GM13976 (cell line): ENCODE measurements around the gene MRPS35.

Source experiments
- DNase-seq: peaks from one replicate; pipeline ENCODE4 v3.0.0; 2012; ENCODE audit warnings: low spot score
- in situ Hi-C: fragments of 300-500 bp; cut with MboI; formaldehyde crosslinking; loops from one replicate; pipeline ENCODE4 v1.12.0; 2022; ENCODE audit warnings: low sequenced_read_pairs, mixed read lengths, inconsistent platforms; ENCODE audit not compliant: unreplicated experiment
- TF ChIP-seq, protein P1 (sequence below): IDR thresholded peaks from 2 replicates; pipeline ENCODE4 v1.5.1; 2012; ENCODE audit warnings: borderline replicate concordance, mild to moderate bottlenecking; ENCODE audit not compliant: insufficient read depth; ENCODE audit errors: extremely low read depth, missing control alignments, control extremely low read depth

Gene MRPS35

DNA sequence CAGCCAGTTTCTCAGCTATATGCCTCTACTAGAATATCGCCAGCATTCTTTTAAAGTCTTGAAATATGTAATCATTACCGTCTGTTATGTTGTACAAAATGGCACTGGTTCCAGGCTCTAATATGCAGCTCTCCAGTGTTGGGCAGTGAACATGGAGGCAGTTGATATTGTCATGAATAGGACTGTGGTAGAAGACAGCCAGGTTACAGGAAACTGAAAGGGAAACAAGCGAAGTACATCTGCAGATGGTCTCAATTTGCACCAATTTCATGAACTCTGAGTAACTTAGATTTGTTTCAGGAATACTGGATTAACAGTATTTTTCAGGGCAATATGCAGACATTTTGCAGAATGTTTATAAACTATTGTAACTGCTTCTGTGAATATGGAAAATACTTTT is 56.0 kb downstream of the MRPS35 start:
- no peak for DNase-seq
- TF ChIP-seq, protein P1, sequence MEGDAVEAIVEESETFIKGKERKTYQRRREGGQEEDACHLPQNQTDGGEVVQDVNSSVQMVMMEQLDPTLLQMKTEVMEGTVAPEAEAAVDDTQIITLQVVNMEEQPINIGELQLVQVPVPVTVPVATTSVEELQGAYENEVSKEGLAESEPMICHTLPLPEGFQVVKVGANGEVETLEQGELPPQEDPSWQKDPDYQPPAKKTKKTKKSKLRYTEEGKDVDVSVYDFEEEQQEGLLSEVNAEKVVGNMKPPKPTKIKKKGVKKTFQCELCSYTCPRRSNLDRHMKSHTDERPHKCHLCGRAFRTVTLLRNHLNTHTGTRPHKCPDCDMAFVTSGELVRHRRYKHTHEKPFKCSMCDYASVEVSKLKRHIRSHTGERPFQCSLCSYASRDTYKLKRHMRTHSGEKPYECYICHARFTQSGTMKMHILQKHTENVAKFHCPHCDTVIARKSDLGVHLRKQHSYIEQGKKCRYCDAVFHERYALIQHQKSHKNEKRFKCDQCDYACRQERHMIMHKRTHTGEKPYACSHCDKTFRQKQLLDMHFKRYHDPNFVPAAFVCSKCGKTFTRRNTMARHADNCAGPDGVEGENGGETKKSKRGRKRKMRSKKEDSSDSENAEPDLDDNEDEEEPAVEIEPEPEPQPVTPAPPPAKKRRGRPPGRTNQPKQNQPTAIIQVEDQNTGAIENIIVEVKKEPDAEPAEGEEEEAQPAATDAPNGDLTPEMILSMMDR: no peak
- in situ Hi-C loops: no loop called here

DNA sequence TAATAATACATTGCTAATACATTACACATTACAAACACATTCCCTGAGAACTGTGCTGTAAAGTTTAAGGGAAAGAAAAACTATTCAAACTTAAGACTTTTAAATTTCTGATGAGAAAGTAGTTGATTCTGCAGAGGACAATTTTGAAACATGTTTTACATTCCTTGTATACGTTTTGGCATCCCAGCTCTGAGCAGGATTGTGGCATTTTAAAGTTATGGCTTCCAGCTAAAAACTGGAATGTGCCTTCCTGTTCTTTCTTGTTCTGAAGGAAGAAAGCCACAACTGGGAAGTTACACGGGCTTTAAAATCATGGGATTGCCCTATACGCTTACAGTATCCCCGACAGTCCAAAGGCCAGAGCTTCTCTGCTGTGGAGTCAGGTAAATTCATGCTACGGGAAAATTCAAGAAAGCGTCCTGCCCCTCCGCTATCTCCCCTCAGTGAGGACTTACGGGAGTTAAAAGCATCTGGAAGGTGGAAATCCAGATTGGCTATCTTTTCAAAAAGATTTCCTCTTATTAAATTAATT is 58.6 kb downstream of the MRPS35 start:
- TF ChIP-seq, protein P1: no peak
- in situ Hi-C loops: no loop called here
- no peak for DNase-seq

DNA sequence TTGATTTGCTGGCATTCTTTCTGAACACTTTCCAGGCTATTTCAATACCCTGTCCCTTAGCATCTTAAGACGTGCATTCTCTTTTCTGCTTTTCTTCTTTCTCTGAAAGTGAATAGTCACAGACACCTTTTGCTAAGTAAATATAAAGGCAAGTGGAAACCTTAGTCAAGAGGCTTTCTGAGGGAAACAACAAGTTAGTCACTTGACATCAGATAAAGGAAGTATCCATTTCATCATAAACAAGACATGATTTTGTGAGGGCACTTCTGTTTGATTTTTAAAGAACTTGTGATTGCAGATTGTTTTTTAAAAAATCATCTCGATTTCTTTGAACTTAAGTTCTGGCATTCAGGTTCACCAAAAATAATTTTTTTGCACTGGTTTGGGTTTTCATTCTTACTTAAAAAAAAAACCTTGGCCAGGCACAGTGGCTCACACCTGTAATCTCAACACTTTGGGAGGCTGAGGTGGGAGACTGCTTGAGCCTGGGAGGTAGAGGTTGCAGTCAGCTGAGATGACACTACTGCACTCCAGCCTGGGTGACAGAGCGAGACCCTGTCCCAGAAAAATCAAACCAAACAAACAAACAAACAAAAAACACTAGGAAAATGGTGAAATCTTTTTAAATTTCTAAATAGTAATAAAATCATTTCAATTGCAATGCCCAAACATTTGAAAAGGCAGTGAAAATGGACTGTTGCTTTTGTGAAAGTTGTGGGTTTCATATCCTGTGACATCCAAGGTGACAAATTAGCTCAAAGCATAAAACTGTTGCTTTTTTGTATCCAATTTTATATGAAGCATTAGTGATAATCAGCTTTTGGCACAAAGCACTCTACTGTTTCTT is 61.1 kb downstream of the MRPS35 start:
- DNase-seq: no peak
- TF ChIP-seq, protein P1: no peak
- in situ Hi-C loops: no loop called here

DNA sequence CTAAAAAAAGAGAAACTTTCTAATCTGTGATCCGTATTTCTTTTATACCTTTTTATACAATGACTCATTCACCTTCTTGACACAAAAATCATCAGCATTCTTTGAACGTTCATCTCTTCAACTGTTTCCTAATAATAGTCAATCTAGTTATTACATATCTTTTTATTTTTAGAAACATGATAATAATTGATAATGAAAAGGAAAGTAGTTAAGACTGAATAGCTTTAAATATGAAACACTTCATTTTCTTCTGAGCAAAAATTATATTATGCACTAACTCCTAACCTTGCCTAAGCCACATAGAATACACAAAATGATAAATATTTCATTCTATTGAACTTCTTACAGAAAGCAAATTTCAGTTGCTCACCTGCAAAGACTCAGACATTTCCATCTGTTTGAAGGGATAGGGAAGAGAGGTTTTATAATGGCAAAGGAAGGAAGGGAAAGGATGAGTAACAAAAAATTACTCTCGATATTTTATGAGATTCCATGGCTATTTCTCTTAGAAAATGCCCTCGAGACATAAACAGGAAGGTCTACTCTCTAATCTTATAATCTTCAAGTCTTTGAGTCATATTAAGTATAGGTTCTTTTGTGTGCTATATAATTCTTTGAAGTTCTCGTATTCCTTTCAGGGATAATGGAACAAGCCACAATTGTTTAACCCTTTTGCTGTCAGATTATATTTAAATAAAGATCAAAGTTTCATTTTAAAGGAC is 61.9 kb downstream of the MRPS35 start:
- in situ Hi-C loops: no loop called here
- DNase-seq: no peak
- TF ChIP-seq, protein P1: no peak

DNA sequence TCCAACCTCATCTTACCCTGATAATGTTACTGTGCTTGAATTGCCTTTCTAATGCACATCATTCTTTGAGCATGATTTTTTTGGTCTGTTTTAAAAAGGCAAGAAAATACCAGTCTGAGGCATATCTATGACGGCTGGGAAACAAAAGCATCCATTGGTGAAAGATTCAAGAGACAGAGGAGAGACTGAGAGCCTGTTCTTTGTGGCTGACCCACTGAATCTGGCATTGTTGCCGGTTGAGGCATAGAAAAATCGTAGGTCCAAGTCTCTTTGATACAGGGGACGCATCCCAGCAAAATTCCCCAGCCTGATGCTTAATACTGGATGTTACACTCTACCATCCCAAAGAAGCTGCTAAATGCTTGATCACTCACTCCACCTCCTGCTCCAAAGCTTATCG is 66.5 kb downstream of the MRPS35 start:
- TF ChIP-seq, protein P1: no peak

DNA sequence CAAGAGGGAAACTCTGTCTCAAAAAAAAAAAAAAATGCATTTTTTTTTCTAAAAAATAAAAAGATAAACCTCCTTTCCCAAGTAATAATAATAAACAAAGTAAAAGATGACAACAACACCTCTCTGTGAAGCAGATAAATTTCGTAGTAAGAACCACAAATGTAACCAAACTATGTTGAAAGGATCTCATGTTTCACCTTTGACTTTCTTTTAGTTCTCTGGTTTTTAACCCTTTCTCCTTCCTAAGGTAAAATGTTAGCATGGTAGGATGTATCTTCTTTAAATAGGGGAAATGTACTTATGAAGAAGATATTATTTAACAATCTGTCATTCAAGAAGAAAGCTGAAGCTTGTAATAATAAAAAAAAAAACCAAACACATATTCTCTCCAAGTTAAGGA is 67.6 kb downstream of the MRPS35 start:
- in situ Hi-C loops: no loop called here
- DNase-seq: no peak
- TF ChIP-seq, protein P1: no peak

More for the DNA sequence above, 66.5 kb downstream of the MRPS35 start:
- in situ Hi-C loops: no loop called here
- DNase-seq: no peak
